ENCODE data around the gene CARS2.

DNA sequence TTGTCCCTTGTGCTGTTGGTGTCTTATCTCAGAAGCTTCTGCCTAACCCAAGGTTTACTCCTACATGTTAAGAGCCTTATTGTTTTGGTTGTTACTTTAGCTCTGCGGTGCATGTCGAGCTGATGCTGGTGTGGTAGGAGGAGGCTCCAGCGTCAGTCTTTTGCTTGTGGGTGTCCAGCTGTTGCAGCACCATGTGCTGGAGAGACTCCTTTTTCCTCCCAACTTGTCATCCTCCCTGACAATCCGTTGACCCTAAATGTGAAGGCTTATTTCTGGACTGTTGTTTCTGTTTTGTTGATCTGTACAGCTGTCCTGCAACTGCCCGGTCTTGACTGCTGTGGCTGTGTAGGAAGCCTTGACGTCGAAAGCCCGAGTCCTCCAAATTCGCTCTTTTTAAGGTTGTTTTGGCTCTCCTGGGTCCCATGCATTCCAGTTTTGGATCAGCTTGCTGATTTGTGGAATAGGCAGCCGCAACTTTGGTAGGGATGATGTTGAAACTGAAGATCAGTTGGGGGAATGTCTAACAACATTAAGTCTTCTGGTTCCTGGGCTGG is 75.3 kb downstream of the CARS2 start:
- TF ChIP-seq, protein P1, sequence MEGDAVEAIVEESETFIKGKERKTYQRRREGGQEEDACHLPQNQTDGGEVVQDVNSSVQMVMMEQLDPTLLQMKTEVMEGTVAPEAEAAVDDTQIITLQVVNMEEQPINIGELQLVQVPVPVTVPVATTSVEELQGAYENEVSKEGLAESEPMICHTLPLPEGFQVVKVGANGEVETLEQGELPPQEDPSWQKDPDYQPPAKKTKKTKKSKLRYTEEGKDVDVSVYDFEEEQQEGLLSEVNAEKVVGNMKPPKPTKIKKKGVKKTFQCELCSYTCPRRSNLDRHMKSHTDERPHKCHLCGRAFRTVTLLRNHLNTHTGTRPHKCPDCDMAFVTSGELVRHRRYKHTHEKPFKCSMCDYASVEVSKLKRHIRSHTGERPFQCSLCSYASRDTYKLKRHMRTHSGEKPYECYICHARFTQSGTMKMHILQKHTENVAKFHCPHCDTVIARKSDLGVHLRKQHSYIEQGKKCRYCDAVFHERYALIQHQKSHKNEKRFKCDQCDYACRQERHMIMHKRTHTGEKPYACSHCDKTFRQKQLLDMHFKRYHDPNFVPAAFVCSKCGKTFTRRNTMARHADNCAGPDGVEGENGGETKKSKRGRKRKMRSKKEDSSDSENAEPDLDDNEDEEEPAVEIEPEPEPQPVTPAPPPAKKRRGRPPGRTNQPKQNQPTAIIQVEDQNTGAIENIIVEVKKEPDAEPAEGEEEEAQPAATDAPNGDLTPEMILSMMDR (IDR thresholded peaks at IDR 0.05; ENCODE audit: low read depth, low read length): no peak
- TF ChIP-seq, protein P2, sequence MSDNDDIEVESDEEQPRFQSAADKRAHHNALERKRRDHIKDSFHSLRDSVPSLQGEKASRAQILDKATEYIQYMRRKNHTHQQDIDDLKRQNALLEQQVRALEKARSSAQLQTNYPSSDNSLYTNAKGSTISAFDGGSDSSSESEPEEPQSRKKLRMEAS (IDR thresholded peaks at IDR 0.05; ENCODE audit: low read depth, low read length): no peak
